Measurements from ENCODE around the gene CFAP97D2.

- TF ChIP-seq POLR2AphosphoS5 (IDR thresholded peaks at IDR 0.05) (no peak), CTCF (IDR thresholded peaks at IDR 0.05 in 8 of 11, conservative IDR thresholded peaks at IDR 0.05 in 3 of 11) (no peak)
These were observed 25.5 kb upstream of the CFAP97D2 start for GRCh38 chr13:114153485-114154080.
